Right cardiac atrium (tissue), 5 donors: ENCODE measurements around the gene FER. TPM values are rescaled to one million over a fixed set of nuclear protein-coding genes. Genes with fewer than 3 reads are reported as not detected.
"Not testable (repeated sequence)": the region's sequence is repeated elsewhere in the genome, so short reads cannot be mapped to it uniquely, and the experiment has no call there.

Experiments used
- ATAC-seq, 2 donors: fragments of 200-7000 bp; cut with Tn5 transposase; one replicate each; pipeline versions ENCODE4 v1.8.0 to v1.9.1; 2020; ENCODE audit warnings: moderate library complexity in 2 of 2, mild to moderate bottlenecking in 1 of 2
- DNase-seq, 3 donors: peaks; one replicate each; pipeline ENCODE4 v3.0.0-alpha.2; 2020
- H3K27ac ChIP-seq: one replicate; pipeline ENCODE4 v1.5.1; 2013; ENCODE audit warnings: mild to moderate bottlenecking, low read length, control low read depth, moderate library complexity
- H3K27me3 ChIP-seq: one replicate; pipeline ENCODE4 v1.6.1; 2013; ENCODE audit not compliant: control insufficient read depth, insufficient read depth
- H3K4me1 ChIP-seq: one replicate; pipeline ENCODE4 v1.6.1; 2013; ENCODE audit warnings: low read length; ENCODE audit not compliant: control insufficient read depth, insufficient read depth
- H3K4me3 ChIP-seq: one replicate; pipeline ENCODE4 v1.5.1; 2013; ENCODE audit warnings: low read length, control low read depth
- H3K9me3 ChIP-seq: one replicate; pipeline ENCODE4 v1.6.1; 2013; ENCODE audit warnings: low read length; ENCODE audit not compliant: control insufficient read depth
- WGBS: extraction: QIAGEN DNeasy Blood & Tissue Kit; methylation state at CpG from one replicate; pipeline ENCODE4 v1.1.7; 2013; 5-methylcytosine and 5-hydroxymethylcytosine counted together
- intact Hi-C, 4 donors: fragments of 100-400 bp; cut with DNase I; formaldehyde crosslinking; loops; one replicate each; pipeline versions ENCODE4 v1.11.0 to v1.14.0; 2022 to 2023
- polyA plus RNA-seq: library from polyadenylated mRNA; stranded (reverse); fragments of 200-250 nt; gene quantifications from one replicate; pipeline ENCODE4 v1.2.3, GENCODE V29; 2013
- total RNA-seq, 4 donors: library from RNA; stranded (reverse); fragmentation: NEBNext Ultra II Directional; extraction: Animal tissue kit (Norgen Biotek cat#: 25700); gene quantifications; one replicate each; pipeline ENCODE4 v1.2.1, GENCODE V29; 2021
- donor health status: healthy with polysubstance abuse.
- donor health status: DM: no; HTN: yes; CAD: no.
- donor health status: DM: no; HTN: no; CAD: no.
- donor health status: DM: no; HTN: yes; CAD: no; lungs with severe emphysema.
- donor health status: DM: yes; HTN: yes; CAD: no.

Gene FER
- total and polyA plus RNA-seq, 5 donors, result 1.7 to 29.4 (median 19.2) TPM

DNA sequence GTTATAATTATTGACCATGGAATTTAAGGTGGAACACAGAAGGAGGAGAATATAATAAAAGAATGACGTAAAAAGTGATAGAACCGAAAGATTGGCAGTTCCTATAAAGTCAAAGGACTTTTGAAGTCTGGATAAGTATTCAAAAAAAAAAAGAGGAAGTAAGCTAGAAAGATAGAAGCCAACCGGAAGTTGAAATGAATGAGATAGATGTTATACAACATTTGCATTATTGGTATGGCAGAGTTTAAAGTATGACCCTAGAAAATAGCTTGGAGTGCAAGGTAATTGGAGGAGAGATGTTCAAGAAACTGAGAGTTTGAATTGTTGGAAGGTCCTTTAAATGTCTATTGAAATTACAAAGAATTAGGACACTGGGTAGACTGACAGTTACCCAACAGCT, 293.6 kb downstream of the FER start:
- Histone ChIP-seq H3K27ac (no peak overlapping the region), H3K4me3 (no peak overlapping the region), H3K4me1 (no peaks in the 10 kb centered on the region), H3K9me3 (no peaks in the 10 kb centered on the region), H3K27me3 (no peaks in the 10 kb centered on the region)
- ATAC-seq (no peak), DNase-seq (no peak)
- intact Hi-C loops, result no loop called here
- 78% methylated on average over 3 of the region's 3 CpGs for whole genome bisulfite sequencing

DNA sequence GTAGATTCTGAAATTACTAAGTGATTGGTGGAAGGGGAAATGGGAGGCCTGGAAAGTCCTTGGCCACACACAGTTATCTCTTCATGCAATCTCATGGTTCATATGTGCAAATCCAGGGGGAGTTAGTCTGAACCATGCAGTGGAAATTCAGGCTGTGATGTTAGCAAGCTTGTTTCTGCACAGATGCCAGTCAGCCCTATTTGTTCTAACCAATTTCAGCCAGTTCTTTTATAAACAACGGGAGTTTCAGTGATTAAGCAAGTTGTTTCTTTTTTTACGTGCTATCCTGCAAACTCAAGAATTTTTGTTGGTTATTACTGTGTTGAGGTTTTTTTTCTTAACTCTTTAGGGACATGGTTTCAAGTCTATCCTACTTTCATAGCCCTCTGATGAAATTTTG, 298.0 kb downstream of the FER start:
- intact Hi-C loops, result no loop called here
- Histone ChIP-seq H3K27ac (no peak overlapping the region), H3K9me3 (no peaks in the 10 kb centered on the region), H3K4me1 (no peaks in the 10 kb centered on the region), H3K27me3 (no peaks in the 10 kb centered on the region), H3K4me3 (no peak overlapping the region)
- DNase-seq (no peak), ATAC-seq (no peak)
- 57% methylated on average over 2 of the region's 2 CpGs for WGBS

DNA sequence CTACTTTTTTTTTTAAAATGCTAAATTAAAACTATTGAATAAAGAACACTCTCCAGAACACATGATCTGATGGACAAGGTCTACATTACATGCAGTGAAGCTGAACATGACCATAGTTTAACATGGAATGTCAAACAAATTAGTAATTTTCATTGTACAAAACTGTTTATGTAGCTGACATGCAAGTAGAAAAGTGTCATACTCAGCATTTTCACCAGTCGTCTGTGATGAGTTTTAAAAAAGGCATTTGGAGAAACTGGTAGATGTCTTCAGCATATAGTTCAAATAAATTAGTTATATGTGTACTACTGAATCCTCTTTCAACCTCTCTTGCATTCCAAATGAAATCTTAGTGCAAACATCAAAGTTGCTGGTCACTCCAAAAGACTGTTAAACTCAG, 301.9 kb downstream of the FER start:
- DNase-seq (no peak), ATAC-seq (no peak)
- intact Hi-C loops, result no loop called here
- Histone ChIP-seq H3K27ac (no peak overlapping the region), H3K9me3 (no peaks in the 10 kb centered on the region), H3K4me1 (no peaks in the 10 kb centered on the region), H3K27me3 (no peaks in the 10 kb centered on the region), H3K4me3 (no peak overlapping the region)
- WGBS, result 78% methylated on average over 1 of the region's 1 CpG

DNA sequence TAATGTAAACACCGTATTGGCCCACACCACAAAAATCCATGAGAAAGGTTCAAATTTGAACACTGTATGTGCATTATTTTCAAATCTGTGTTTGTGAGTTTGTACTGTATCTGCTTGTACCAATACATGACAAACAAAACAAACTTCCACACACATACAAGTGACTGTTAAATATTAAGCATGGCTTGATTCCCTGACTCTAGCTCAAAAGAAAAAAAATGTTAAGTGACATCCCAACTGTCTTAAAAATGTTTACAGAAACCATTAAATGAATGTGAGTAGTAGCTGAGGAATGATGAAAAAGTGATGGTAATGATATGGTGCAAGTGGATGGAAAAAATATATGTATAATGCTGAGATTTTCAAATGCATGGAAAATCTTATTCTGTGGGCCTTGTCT, 302.6 kb downstream of the FER start:
- intact Hi-C loops, DNase-seq, H3K27me3 ChIP-seq, H3K9me3 ChIP-seq, H3K27ac ChIP-seq, H3K4me3 ChIP-seq, H3K4me1 ChIP-seq, ATAC-seq: not testable (repeated sequence)
- WGBS, result 87% methylated on average over 1 of the region's 1 CpG

DNA sequence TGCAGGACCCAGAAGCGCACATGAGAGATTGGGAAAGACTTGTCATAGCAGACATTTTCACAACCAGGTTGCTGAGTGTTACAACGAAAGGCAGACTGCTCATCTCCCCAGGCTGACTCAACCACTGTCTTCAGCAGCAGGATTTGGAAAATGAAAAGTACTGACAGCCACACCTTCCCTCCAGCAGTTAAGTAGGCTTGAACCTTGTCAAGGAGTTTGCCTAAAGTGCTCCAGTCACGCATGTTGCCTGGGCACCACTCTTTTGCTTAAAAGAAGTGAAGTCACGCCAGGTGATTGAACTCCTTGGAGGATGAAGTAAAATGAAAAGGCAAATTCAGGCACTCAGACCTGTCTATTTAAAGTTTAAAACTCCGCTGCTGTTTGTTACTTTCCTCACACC, 304.5 kb downstream of the FER start:
- H3K4me3 ChIP-seq, ATAC-seq, H3K9me3 ChIP-seq, DNase-seq, intact Hi-C loops, H3K4me1 ChIP-seq, H3K27me3 ChIP-seq, H3K27ac ChIP-seq: not testable (repeated sequence)
- 96% methylated on average over 5 of the region's 5 CpGs for WGBS

DNA sequence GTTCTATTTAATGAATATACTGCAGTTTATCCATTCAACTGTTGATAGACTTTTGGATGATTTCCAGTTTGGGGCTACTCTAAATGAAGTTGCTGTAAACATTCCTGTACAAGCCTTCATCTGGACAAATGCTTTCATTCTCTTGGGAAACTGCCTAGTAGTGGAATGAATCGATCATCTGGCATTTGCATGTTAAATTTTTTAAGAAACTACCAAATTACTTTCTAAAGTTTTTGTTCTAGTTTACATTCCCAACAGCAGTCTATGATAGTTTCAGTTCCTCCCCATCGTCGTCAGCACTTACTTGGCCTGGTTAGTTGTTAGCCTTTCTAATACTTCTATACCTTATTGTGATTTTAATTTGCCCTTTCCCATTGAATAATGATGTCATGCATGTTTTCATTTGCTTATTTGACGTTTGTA, 306.3 kb downstream of the FER start:
- Histone ChIP-seq H3K4me1 (no peaks in the 10 kb centered on the region), H3K27me3 (no peaks in the 10 kb centered on the region), H3K9me3 (no peaks in the 10 kb centered on the region), H3K4me3 (no peak overlapping the region), H3K27ac (no peak overlapping the region)
- 54% methylated on average over 4 of the region's 4 CpGs for WGBS
- no peak for DNase-seq
- ATAC-seq, result no peak
- intact Hi-C loops, result no loop called here

DNA sequence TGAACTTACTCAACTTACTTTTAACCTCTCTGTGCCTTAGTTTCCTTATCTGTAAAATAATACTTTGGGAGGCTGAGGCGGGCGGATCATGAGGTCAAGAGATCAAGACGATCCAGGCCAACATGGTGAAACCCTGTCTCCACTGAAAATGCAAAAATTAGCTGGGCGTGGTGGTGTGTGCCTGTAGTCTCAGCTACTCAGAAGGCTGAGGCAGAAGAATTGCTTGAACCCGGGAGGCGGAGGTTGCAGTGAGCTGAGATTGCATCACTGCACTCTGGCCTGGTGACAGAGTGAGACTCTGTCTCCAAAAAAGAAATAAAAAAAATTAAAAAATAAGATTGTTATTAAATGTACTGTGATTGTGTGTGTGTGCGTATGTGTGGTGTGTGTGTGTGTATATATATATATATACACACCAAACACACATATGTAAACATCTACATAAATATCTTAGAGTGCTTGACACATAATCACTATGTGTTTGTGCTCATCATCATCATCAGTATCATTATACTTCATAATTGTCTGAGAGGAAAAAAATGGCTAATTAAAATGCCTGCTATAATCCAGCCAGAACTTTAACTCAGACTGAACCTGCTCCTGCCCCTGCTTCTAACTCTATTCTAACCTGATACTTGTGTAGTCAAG, 312.8 kb downstream of the FER start:
- 82% methylated on average over 7 of the region's 7 CpGs for WGBS
- DNase-seq (peak; percentile 23 to 25 (median 25)), ATAC-seq (no peak)
- Histone ChIP-seq H3K4me3 (no peak overlapping the region), H3K9me3 (no peaks in the 10 kb centered on the region), H3K4me1 (no peaks in the 10 kb centered on the region), H3K27ac (no peak overlapping the region), H3K27me3 (no peaks in the 10 kb centered on the region)
- intact Hi-C loops, result no loop called here

DNA sequence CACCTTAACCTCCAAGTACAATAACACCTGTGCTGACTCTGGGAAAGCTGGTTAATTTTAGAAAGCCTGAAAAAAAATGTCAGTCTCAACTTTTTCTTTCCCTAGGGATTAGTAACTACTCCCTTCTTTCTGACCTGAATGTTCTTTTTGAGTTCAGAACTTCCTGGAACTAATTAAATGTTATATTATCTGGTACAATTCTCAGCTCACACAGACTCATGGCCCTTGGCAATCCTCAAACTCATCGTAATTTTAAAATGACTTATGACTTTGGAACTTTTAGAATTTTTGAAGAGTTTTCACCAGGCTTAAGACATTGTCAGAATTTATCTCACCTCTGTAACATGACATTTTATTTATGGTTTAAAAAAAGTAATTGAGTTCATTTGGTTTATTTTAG, 315.0 kb downstream of the FER start:
- H3K4me1 ChIP-seq, result no peaks in the 10 kb centered on the region
- no peaks in the 10 kb centered on the region for H3K9me3 ChIP-seq
- ATAC-seq, result peak in 1 of 2 donors; percentile 59
- H3K27me3 ChIP-seq, result no peaks in the 10 kb centered on the region
- intact Hi-C loops, result no loop called here
- H3K27ac ChIP-seq, result no peak overlapping the region
- WGBS, result 47% methylated on average over 1 of the region's 1 CpG
- DNase-seq, result no peak
- H3K4me3 ChIP-seq, result no peak overlapping the region

DNA sequence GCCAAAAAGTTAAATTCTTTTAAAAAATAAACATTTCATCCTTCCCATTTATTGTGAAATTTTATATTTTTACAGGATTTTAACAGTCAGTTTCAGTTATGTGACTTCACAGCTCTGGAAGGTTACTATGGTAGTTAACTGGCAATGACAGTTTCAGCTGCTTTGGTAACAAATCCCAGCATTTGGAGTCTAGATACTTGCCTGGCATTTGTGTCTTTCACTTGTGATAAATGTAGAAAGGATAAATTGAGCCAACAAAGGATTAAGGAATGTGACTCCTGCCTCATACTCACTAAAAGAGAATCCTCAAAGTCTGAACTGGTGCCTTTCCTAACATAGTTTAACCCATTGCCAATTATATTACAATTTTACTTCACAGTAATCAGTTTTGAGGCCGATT, 315.5 kb downstream of the FER start:
- Histone ChIP-seq H3K4me1 (no peaks in the 10 kb centered on the region), H3K27ac (no peak overlapping the region), H3K27me3 (no peaks in the 10 kb centered on the region), H3K9me3 (no peaks in the 10 kb centered on the region), H3K4me3 (no peak overlapping the region)
- intact Hi-C loops, result no loop called here
- WGBS, result 84% methylated on average over 1 of the region's 1 CpG
- ATAC-seq, result peak in 1 of 2 donors; percentile 50
- no peak for DNase-seq

DNA sequence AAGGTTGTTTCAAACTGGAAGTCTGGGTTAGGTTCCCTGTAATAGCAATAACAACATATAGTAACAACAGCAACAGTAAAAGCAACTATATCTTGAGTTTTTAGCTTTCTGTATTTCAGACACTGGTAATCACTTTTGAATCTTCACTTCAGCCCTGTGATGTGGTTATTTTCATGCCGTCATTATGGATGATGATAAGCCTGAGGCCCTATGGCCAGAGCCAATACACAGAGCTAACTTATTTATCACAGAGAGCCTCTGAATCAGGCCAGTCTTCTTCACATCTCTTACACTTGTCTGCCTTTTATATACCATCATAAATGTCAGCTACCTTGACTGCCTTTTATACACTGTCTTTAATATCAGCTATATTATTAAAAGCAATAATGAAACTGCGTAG, 329.0 kb downstream of the FER start:
- 81% methylated on average over 2 of the region's 2 CpGs for WGBS
- H3K4me1 ChIP-seq, result no peaks in the 10 kb centered on the region
- H3K27ac ChIP-seq, result no peak overlapping the region
- H3K9me3 ChIP-seq, result no peaks in the 10 kb centered on the region
- ATAC-seq, result no peak
- intact Hi-C loops, result no loop called here
- no peak for DNase-seq
- no peak overlapping the region for H3K4me3 ChIP-seq
- no peaks in the 10 kb centered on the region for H3K27me3 ChIP-seq

DNA sequence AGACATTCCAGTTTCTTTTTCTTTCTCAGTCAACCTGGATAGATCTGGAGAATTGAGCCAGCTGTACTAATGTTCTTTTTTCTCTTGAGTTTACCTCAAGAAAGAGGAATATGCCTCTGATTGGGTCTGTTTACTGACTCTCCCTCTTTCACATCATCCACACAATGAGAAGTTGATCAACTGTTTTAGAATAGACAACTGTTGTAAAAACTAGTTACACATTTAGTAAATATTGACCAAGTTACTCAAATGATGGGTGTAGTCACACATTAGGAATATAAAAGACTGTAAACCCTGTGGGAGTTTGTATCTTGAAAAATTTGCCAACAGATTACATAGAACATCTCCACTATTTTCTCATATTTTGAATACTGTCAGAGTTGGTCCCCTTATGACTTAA, 330.8 kb downstream of the FER start:
- no peaks in the 10 kb centered on the region for H3K9me3 ChIP-seq
- H3K27ac ChIP-seq, result no peak overlapping the region
- no peaks in the 10 kb centered on the region for H3K4me1 ChIP-seq
- no peaks in the 10 kb centered on the region for H3K27me3 ChIP-seq
- ATAC-seq, result no peak
- intact Hi-C loops, result no loop called here
- DNase-seq, result no peak
- H3K4me3 ChIP-seq, result no peak overlapping the region

DNA sequence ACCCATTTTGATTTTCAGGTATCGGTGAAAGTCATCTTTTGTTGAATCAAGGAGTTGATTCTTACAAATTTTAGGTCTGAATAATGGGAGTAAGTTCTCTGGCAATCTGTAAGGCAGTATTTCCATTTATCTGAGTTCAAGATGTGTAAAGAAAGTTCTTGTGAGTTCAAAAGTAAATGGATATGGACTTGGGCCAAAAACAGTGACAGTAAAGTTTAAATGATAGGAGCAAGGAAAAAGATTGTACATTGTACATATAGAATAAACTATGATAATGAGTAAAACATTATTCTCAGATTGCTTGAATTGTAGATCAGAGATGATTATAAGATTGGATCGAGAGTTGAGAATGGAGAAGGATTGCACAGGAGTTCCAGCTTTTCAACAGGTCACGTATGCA, 332.8 kb downstream of the FER start:
- ATAC-seq (no peak), DNase-seq (no peak)
- Histone ChIP-seq H3K4me1 (no peaks in the 10 kb centered on the region), H3K9me3 (no peaks in the 10 kb centered on the region), H3K27me3 (no peaks in the 10 kb centered on the region), H3K27ac (no peak overlapping the region), H3K4me3 (no peak overlapping the region)
- intact Hi-C loops, result no loop called here
- WGBS, result 97% methylated on average over 3 of the region's 3 CpGs
